IMR-90 (cell line): ENCODE results near the gene FUT8. TPM values are rescaled to one million over a fixed set of nuclear protein-coding genes. Genes with fewer than 3 reads are reported as not detected.

Experiments used
- ATAC-seq: fragments of 200-7000 bp; cut with Tn5 transposase; 2 replicates; pipeline ENCODE4 v1.9.1; 2020; ENCODE audit warnings: low read depth, mild to moderate bottlenecking, moderate library complexity
- BruUV-seq: library from RNA; stranded (reverse); fragments of 400-500 nt; replicated peaks from 2 replicates; lab custom pipeline; 2021; lab: Mats Ljungman, UMichigan
- CTCF ChIA-PET: fragments of 300-600 bp; formaldehyde crosslinking; extraction: SDS; loops from one replicate; lab custom pipeline; 2021; ENCODE audit warnings: antibody characterized with exemption; lab: Yijun Ruan, JAX
- POLR2A ChIA-PET: fragments of 300-600 bp; sonication (Branson Sonifier 250); formaldehyde crosslinking; loops from one replicate; lab custom pipeline; 2022; ENCODE audit warnings: antibody characterized with exemption; ENCODE audit not compliant: unreplicated experiment; lab: Charles Lee
- DNase-seq: peaks from one replicate; pipeline ENCODE4 v3.0.0; 2013
- H2AFZ ChIP-seq: replicated peaks from 2 replicates; pipeline ENCODE3; 2013; ENCODE audit warnings: low read length, mild to moderate bottlenecking; ENCODE audit not compliant: poor library complexity
- H2AK5ac ChIP-seq: 2 replicates; pipeline ENCODE4 v1.6.1; 2013; ENCODE audit warnings: low read depth, low read length, inconsistent platforms
- H2AK9ac ChIP-seq: replicated peaks from 2 replicates; pipeline ENCODE3; 2013; ENCODE audit warnings: mild to moderate bottlenecking, low read depth, low read length, moderate library complexity; ENCODE audit not compliant: poor library complexity
- H2BK120ac ChIP-seq: 2 replicates; pipeline ENCODE4 v1.6.1; 2013; ENCODE audit warnings: low read depth, low read length, inconsistent platforms
- H2BK15ac ChIP-seq: 3 replicates; pipeline ENCODE4 v1.6.1; 2013; ENCODE audit warnings: low read depth, low read length, inconsistent platforms
- H2BK20ac ChIP-seq: 2 replicates; pipeline ENCODE4 v1.6.1; 2013; ENCODE audit warnings: low read depth, mild to moderate bottlenecking, inconsistent platforms, low read length, moderate library complexity
- H2BK5ac ChIP-seq: 2 replicates; pipeline ENCODE4 v1.6.1; 2013; ENCODE audit warnings: mild to moderate bottlenecking, low read depth, low read length, inconsistent platforms; ENCODE audit not compliant: poor library complexity, severe bottlenecking
- H3K14ac ChIP-seq: replicated peaks from 2 replicates; pipeline ENCODE4 v1.6.1; 2013; ENCODE audit warnings: low read depth, low read length, inconsistent platforms
- H3K18ac ChIP-seq: 2 replicates; pipeline ENCODE4 v1.6.1; 2013; ENCODE audit warnings: low read depth, low read length, control low read depth
- H3K23ac ChIP-seq: 2 replicates; pipeline ENCODE4 v1.6.1; 2013; ENCODE audit warnings: low read depth, low read length, inconsistent platforms
- H3K27ac ChIP-seq: 2 replicates; pipeline ENCODE4 v1.5.1; 2013; ENCODE audit warnings: mild to moderate bottlenecking, control low read depth, low read length; ENCODE audit not compliant: insufficient read depth
- H3K27me3 ChIP-seq: 2 replicates; pipeline ENCODE4 v1.6.1; 2013; ENCODE audit warnings: low read length; ENCODE audit not compliant: control insufficient read depth, insufficient read depth
- H3K36me3 ChIP-seq: 2 replicates; pipeline ENCODE4 v1.6.1; 2013; ENCODE audit warnings: low read length, mixed read lengths; ENCODE audit not compliant: control insufficient read depth, insufficient read depth
- H3K4ac ChIP-seq: 2 replicates; pipeline ENCODE4 v1.6.1; 2013; ENCODE audit warnings: low read depth, low read length, inconsistent platforms
- H3K4me1 ChIP-seq: 2 replicates; pipeline ENCODE4 v1.6.1; 2013; ENCODE audit warnings: low read length, mixed read lengths; ENCODE audit not compliant: control insufficient read depth, insufficient read depth
- H3K4me2 ChIP-seq: 2 replicates; pipeline ENCODE4 v1.6.1; 2013; ENCODE audit warnings: low read depth, mild to moderate bottlenecking, control low read depth, low read length, moderate library complexity
- H3K4me3 ChIP-seq: 2 replicates; pipeline ENCODE4 v1.5.1; 2013; ENCODE audit warnings: low read depth, mild to moderate bottlenecking, control low read depth, low read length, moderate library complexity; ENCODE audit not compliant: insufficient read depth
- H3K56ac ChIP-seq: 2 replicates; pipeline ENCODE4 v1.6.1; 2013; ENCODE audit warnings: low read length, inconsistent platforms; ENCODE audit not compliant: insufficient read depth; ENCODE audit errors: extremely low read depth
- H3K79me1 ChIP-seq, 2 experiments: 2 replicates each; pipeline ENCODE4 v1.6.1; 2013; ENCODE audit warnings: low read length in 2 of 2, inconsistent platforms in 1 of 2, low read depth in 1 of 2
- H3K9ac ChIP-seq: 2 replicates; pipeline ENCODE4 v1.6.1; 2013; ENCODE audit warnings: low read depth, low read length, control low read depth
- H3K9me1 ChIP-seq: 2 replicates; pipeline ENCODE4 v1.6.1; 2013; ENCODE audit warnings: low read length, inconsistent platforms; ENCODE audit not compliant: insufficient read depth
- H3K9me3 ChIP-seq: 2 replicates; pipeline ENCODE4 v1.6.1; 2013; ENCODE audit warnings: low read length; ENCODE audit not compliant: control insufficient read depth, insufficient read depth
- H4K20me1 ChIP-seq: 2 replicates; pipeline ENCODE4 v1.6.1; 2013; ENCODE audit warnings: low read length, inconsistent platforms; ENCODE audit not compliant: insufficient read depth
- H4K5ac ChIP-seq: 2 replicates; pipeline ENCODE4 v1.6.1; 2013; ENCODE audit warnings: mild to moderate bottlenecking, low read depth, low read length, control low read depth
- H4K8ac ChIP-seq, 2 experiments: 2 replicates each; pipeline ENCODE4 v1.6.1; 2013; ENCODE audit warnings: low read depth in 2 of 2, low read length in 2 of 2, control low read depth in 1 of 2, inconsistent platforms in 1 of 2
- H4K91ac ChIP-seq: 2 replicates; pipeline ENCODE4 v1.6.1; 2013; ENCODE audit warnings: low read depth, low read length, inconsistent platforms; ENCODE audit not compliant: insufficient read depth
- CEBPB ChIP-seq: IDR thresholded peaks from 2 replicates; pipeline ENCODE4 v1.6.1; 2012; ENCODE audit warnings: low read depth, low read length, improper control_type of control experiment
- MAFK ChIP-seq: IDR thresholded peaks from 2 replicates; pipeline ENCODE4 v1.6.1; 2012; ENCODE audit warnings: low read depth, low read length, improper control_type of control experiment
- NFE2L2 ChIP-seq: fragments of 150-350 bp; IDR thresholded peaks from 2 replicates; pipeline ENCODE4 v1.6.1; 2016; ENCODE audit warnings: low read depth, mild to moderate bottlenecking, low read length
- RCOR1 ChIP-seq: IDR thresholded peaks from 2 replicates; pipeline ENCODE4 v1.6.1; 2012; ENCODE audit warnings: mild to moderate bottlenecking, low read length, improper control_type of control experiment; ENCODE audit not compliant: insufficient replicate concordance
- dilution Hi-C: fragments of 300-500 bp; cut with HindIII; formaldehyde crosslinking; loops from one replicate; pipeline ENCODE4 v1.14.3; 2018; ENCODE audit warnings: low sequenced_read_pairs; ENCODE audit not compliant: unreplicated experiment
- in situ Hi-C: fragments of 300-500 bp; cut with MboI; formaldehyde crosslinking; loops from 3 replicates; pipeline ENCODE4 v1.14.3; 2019; ENCODE audit warnings: low sequenced_read_pairs, inconsistent platforms, mixed read lengths
- intact Hi-C: fragments of 100-400 bp; cut with micrococcal nuclease; formaldehyde crosslinking; loops from 2 replicates; pipeline ENCODE4 v1.10.0; 2022
- polyA plus RNA-seq, 3 experiments: library from polyadenylated mRNA; depleted of rRNA; stranded (reverse); fragments of >200 nt; gene quantifications; 2 replicates each; pipeline ENCODE4 v1.2.3, GENCODE V29; 2012; ENCODE audit warnings: low replicate concordance in 1 of 3
- total RNA-seq: library from RNA; depleted of rRNA; stranded (reverse); fragments of >200 nt; gene quantifications from 2 replicates; pipeline ENCODE4 v1.2.3, GENCODE V29; 2012

The FUT8 gene
- total and polyA plus RNA-seq, 2 of the 4 experiments (the other 2 are of a cell fraction): 15.6 to 72.9 TPM

GRCh38 chr14:65499138-65499537 lies 86.6 kb downstream of the FUT8 start:
- no peak overlapping the region for H3K14ac ChIP-seq
- H4K8ac ChIP-seq: no peak overlapping the region
- H3K4me1 ChIP-seq: no peaks in the 10 kb centered on the region
- H3K9ac ChIP-seq: no peak overlapping the region
- H2BK15ac ChIP-seq: no peak overlapping the region
- no peak overlapping the region for H3K27ac ChIP-seq
- no peaks in the 10 kb centered on the region for H3K9me3 ChIP-seq
- H2AK9ac ChIP-seq: no peak overlapping the region
- peaks cover 17 to 19% of the 10 kb centered on the region in 2 experiments for H3K79me1 ChIP-seq
- no peak overlapping the region for H4K5ac ChIP-seq
- H3K18ac ChIP-seq: no peak overlapping the region
- ATAC-seq (no peak), DNase-seq (no peak)
- no peak overlapping the region for H3K4ac ChIP-seq
- ChIA-PET CTCF (no interaction called here), POLR2A (interaction anchor here (0.5 kb wide), 1 partner anchor 14 kb away, joined by 6 read pairs; no protein-coding TSS in a partner anchor)
- no peak overlapping the region for H2BK120ac ChIP-seq
- TF ChIP-seq RCOR1: no peak
- TF ChIP-seq NFE2L2: no peak
- TF ChIP-seq CEBPB: no peak
- no peak for TF ChIP-seq MAFK
- H4K91ac ChIP-seq: no peak overlapping the region
- no peak overlapping the region for H3K4me2 ChIP-seq
- H2AFZ ChIP-seq: no peak overlapping the region
- H4K20me1 ChIP-seq: no peaks in the 10 kb centered on the region
- BruUV-seq: no TSS peak
- intact Hi-C loops: no loop called here
- in situ Hi-C loops: no loop called here
- no peak overlapping the region for H3K4me3 ChIP-seq
- H3K9me1 ChIP-seq: no peaks in the 10 kb centered on the region
- no peak overlapping the region for H2BK20ac ChIP-seq
- no peak overlapping the region for H3K56ac ChIP-seq
- no peak overlapping the region for H2AK5ac ChIP-seq
- dilution Hi-C loops: no loop called here
- no peak overlapping the region for H2BK5ac ChIP-seq
- no peak overlapping the region for H3K23ac ChIP-seq
- no peaks in the 10 kb centered on the region for H3K27me3 ChIP-seq
- no peaks in the 10 kb centered on the region for H3K36me3 ChIP-seq
